ENCODE data around the gene RPL5. TPM values are rescaled to one million over a fixed set of nuclear protein-coding genes. Genes with fewer than 3 reads are reported as not detected.

Gene RPL5
- total and polyA plus RNA-seq, 8 donors: 595 to 1,336 (median 893) TPM

GRCh38 chr1:92851729-92852128, 19.9 kb downstream of the RPL5 start:
- Histone ChIP-seq H3K27ac (no peak overlapping the region), H3K36me3 (no peaks in the 10 kb centered on the region), H3K4me3 (no peak overlapping the region), H3K4me1 (no peaks in the 10 kb centered on the region), H3K9me3 (no peaks in the 10 kb centered on the region), H3K27me3 (no peaks in the 10 kb centered on the region)
- WGBS, 2 donors: 38 to 49% methylated on average over 2 of the region's 2 CpGs
- intact Hi-C loops (cut with DNase I): loop anchor here in 1 of 3 donors (5.0 kb wide), 1 partner anchor 116 kb away; no protein-coding TSS in a partner anchor
- no peak for DNase-seq
- ATAC-seq: no peak
- FAIRE-seq: no peak
- TF ChIP-seq, protein P1, sequence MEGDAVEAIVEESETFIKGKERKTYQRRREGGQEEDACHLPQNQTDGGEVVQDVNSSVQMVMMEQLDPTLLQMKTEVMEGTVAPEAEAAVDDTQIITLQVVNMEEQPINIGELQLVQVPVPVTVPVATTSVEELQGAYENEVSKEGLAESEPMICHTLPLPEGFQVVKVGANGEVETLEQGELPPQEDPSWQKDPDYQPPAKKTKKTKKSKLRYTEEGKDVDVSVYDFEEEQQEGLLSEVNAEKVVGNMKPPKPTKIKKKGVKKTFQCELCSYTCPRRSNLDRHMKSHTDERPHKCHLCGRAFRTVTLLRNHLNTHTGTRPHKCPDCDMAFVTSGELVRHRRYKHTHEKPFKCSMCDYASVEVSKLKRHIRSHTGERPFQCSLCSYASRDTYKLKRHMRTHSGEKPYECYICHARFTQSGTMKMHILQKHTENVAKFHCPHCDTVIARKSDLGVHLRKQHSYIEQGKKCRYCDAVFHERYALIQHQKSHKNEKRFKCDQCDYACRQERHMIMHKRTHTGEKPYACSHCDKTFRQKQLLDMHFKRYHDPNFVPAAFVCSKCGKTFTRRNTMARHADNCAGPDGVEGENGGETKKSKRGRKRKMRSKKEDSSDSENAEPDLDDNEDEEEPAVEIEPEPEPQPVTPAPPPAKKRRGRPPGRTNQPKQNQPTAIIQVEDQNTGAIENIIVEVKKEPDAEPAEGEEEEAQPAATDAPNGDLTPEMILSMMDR (IDR thresholded peaks at IDR 0.05): no peak

GRCh38 chr1:92853299-92853698, 21.5 kb downstream of the RPL5 start:
- no peaks in the 10 kb centered on the region for H3K27me3 ChIP-seq
- no peaks in the 10 kb centered on the region for H3K9me3 ChIP-seq
- FAIRE-seq: no peak
- ATAC-seq: peak in 2 of 4 donors; percentile 29 to 33
- H3K4me3 ChIP-seq: no peak overlapping the region
- H3K4me1 ChIP-seq: no peaks in the 10 kb centered on the region
- no peak overlapping the region for H3K27ac ChIP-seq
- TF ChIP-seq, protein P1 (IDR thresholded peaks at IDR 0.05): no peak
- 86 to 89% methylated on average over 2 of the region's 2 CpGs for WGBS, 2 donors
- DNase-seq: no peak
- intact Hi-C loops (cut with DNase I): loop anchor here in 1 of 3 donors (5.0 kb wide), 1 partner anchor 114 kb away; no protein-coding TSS in a partner anchor
- H3K36me3 ChIP-seq: no peaks in the 10 kb centered on the region

DNA sequence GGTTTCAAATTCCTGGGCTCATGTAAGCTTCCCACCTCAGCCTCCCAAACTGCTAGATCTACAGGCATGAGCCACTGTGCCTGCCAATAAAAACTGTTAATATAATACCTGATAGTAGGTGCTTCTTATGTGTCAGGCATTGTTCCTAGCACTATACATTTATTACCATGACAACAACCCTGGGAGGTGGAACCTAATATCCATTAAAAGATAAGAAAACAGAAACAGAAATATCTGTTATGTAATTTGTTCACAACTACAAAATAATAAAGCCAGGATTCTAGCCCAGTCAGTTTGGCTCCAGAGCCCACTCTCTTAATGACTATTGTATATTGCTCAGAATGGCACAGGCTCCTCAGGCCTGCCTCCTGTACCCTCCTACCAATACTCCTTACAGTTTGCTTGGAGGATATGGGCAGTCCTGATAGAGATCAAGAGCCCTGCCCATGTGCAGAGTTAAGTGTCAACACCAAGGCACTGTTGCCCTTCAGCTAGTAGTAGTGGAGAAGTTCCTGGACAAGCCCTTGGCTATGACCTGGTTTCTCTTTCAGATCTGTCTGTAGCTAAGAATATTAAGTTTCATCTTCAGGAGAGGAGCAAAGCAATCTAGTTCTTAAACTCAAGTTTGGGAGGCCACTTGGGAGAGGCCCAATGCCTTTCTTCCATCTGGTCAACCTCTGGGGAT, 22.4 kb downstream of the RPL5 start:
- Histone ChIP-seq H3K27ac (no peak overlapping the region), H3K36me3 (no peaks in the 10 kb centered on the region), H3K9me3 (no peaks in the 10 kb centered on the region), H3K4me3 (no peak overlapping the region), H3K27me3 (no peaks in the 10 kb centered on the region), H3K4me1 (no peaks in the 10 kb centered on the region)
- DNase-seq (no peak), FAIRE-seq (no peak), ATAC-seq (no peak)
- intact Hi-C loops (cut with DNase I): loop anchor here in 1 of 3 donors (5.0 kb wide), 1 partner anchor 113 kb away; no protein-coding TSS in a partner anchor
- TF ChIP-seq, protein P1 (IDR thresholded peaks at IDR 0.05): no peak

- FAIRE-seq: no peak
- DNase-seq: no peak
- Histone ChIP-seq H3K4me3 (no peak overlapping the region), H3K36me3 (no peaks in the 10 kb centered on the region), H3K4me1 (peaks cover 0 to 6% (median 0%) of the 10 kb centered on the region in 3 donors), H3K27me3 (no peaks in the 10 kb centered on the region), H3K27ac (no peak overlapping the region), H3K9me3 (no peaks in the 10 kb centered on the region)
- WGBS, 2 donors: 95 to 98% methylated on average over 4 of the region's 4 CpGs
- intact Hi-C loops (cut with DNase I): no loop called here
- no peak for ATAC-seq
- TF ChIP-seq, protein P1 (IDR thresholded peaks at IDR 0.05): no peak
These were observed 23.4 kb downstream of the RPL5 start for GRCh38 chr1:92855236-92855635.

DNA sequence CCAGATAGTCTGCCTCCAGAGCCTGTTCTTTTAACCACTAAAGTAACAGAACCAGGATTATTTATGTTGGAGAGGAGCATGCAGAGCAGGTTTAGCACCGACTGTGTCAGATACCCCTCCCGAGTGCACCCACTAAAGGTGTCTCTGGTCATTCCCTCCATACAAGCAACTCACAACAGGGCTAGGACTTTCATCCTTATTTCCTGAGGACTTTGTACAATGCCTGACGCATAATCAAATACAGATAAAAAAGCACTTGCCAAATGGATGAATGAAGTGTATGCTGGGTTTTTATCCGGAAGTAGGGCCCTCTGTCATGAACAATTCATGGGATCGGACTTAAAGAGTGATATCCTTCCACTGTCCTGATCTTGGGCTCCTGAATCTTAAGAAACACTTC, 26.0 kb downstream of the RPL5 start:
- no peak overlapping the region for H3K4me3 ChIP-seq
- 63 to 64% methylated on average over 5 of the region's 5 CpGs for WGBS, 2 donors
- H3K9me3 ChIP-seq: no peaks in the 10 kb centered on the region
- DNase-seq: no peak
- no peak for FAIRE-seq
- intact Hi-C loops (cut with DNase I): no loop called here
- TF ChIP-seq, protein P1 (IDR thresholded peaks at IDR 0.05): no peak
- H3K36me3 ChIP-seq: no peaks in the 10 kb centered on the region
- no peak overlapping the region for H3K27ac ChIP-seq
- ATAC-seq: no peak
- peaks cover 0 to 6% (median 0%) of the 10 kb centered on the region in 3 donors for H3K4me1 ChIP-seq
- no peaks in the 10 kb centered on the region for H3K27me3 ChIP-seq
